ENCODE data around the gene RNF2. TPM values are rescaled to one million over a fixed set of nuclear protein-coding genes. Genes with fewer than 3 reads are reported as not detected.
A peak's percentile ranks its signal among the peaks of the same experiment; 100 is the strongest.
"Not testable (repeated sequence)": the region's sequence is repeated elsewhere in the genome, so short reads cannot be mapped to it uniquely, and the experiment has no call there.

RNF2 gene
- 33.4 TPM for total RNA-seq

GRCh38 chr1:185044981-185045813 lies at the start of gene RNF2:
Gene RNF2 (plus strand): TSS chr1:185045558. CDS start chr1:185087554, 41,996 bp downstream.
- Histone ChIP-seq H3K9me3 (ENCODE audit: control insufficient read depth in 3 of 3, low read length in 3 of 3) (no peaks in the 10 kb centered on the region), H3K4me1 (ENCODE audit: control insufficient read depth in 3 of 3, insufficient read depth in 3 of 3, low read length in 3 of 3) (peaks cover 0 to 12% (median 12%) of the 10 kb centered on the region in 3 donors), H3K36me3 (ENCODE audit: control insufficient read depth in 3 of 3, insufficient read depth in 3 of 3, low read length in 3 of 3) (no peaks in the 10 kb centered on the region), H3K27ac (ENCODE audit: low read depth, low read length) (peak within 1 kb of the TSS; percentile 76), H3K27me3 (ENCODE audit: control insufficient read depth in 3 of 3, insufficient read depth in 3 of 3, low read length in 3 of 3) (no peaks in the 10 kb centered on the region), H3K4me3 (ENCODE audit: low read length in 3 of 3) (peak within 1 kb of the TSS; percentile 75 to 86 (median 81)), H3K9ac (ENCODE audit: low read depth in 1 of 3, low read length in 3 of 3) (peak within 1 kb of the TSS; percentile 85 to 86 (median 85))

- H3K4me3 ChIP-seq (ENCODE audit: low read length in 3 of 3); H3K9me3 ChIP-seq (ENCODE audit: control insufficient read depth in 3 of 3, low read length in 3 of 3); H3K27me3 ChIP-seq (ENCODE audit: control insufficient read depth in 3 of 3, insufficient read depth in 3 of 3, low read length in 3 of 3); H3K27ac ChIP-seq (ENCODE audit: low read depth, low read length); H3K9ac ChIP-seq (ENCODE audit: low read depth in 1 of 3, low read length in 3 of 3); H3K4me1 ChIP-seq (ENCODE audit: control insufficient read depth in 3 of 3, insufficient read depth in 3 of 3, low read length in 3 of 3); H3K36me3 ChIP-seq (ENCODE audit: control insufficient read depth in 3 of 3, insufficient read depth in 3 of 3, low read length in 3 of 3): not testable (repeated sequence)
These were observed 45.4 kb upstream of the RNF2 start for GRCh38 chr1:184999974-185000373.

- H3K27me3 ChIP-seq (ENCODE audit: control insufficient read depth in 3 of 3, insufficient read depth in 3 of 3, low read length in 3 of 3); H3K9ac ChIP-seq (ENCODE audit: low read depth in 1 of 3, low read length in 3 of 3); H3K9me3 ChIP-seq (ENCODE audit: control insufficient read depth in 3 of 3, low read length in 3 of 3); H3K4me3 ChIP-seq (ENCODE audit: low read length in 3 of 3); H3K4me1 ChIP-seq (ENCODE audit: control insufficient read depth in 3 of 3, insufficient read depth in 3 of 3, low read length in 3 of 3); H3K27ac ChIP-seq (ENCODE audit: low read depth, low read length); H3K36me3 ChIP-seq (ENCODE audit: control insufficient read depth in 3 of 3, insufficient read depth in 3 of 3, low read length in 3 of 3): not testable (repeated sequence)
These were observed 44.0 kb upstream of the RNF2 start for GRCh38 chr1:185001312-185001880.

- Histone ChIP-seq H3K4me3 (ENCODE audit: low read length in 3 of 3) (no peak overlapping the region), H3K27me3 (ENCODE audit: control insufficient read depth in 3 of 3, insufficient read depth in 3 of 3, low read length in 3 of 3) (no peaks in the 10 kb centered on the region), H3K4me1 (ENCODE audit: control insufficient read depth in 3 of 3, insufficient read depth in 3 of 3, low read length in 3 of 3) (no peaks in the 10 kb centered on the region), H3K9ac (ENCODE audit: low read depth in 1 of 3, low read length in 3 of 3) (no peak overlapping the region), H3K27ac (ENCODE audit: low read depth, low read length) (no peak overlapping the region), H3K36me3 (ENCODE audit: control insufficient read depth in 3 of 3, insufficient read depth in 3 of 3, low read length in 3 of 3) (no peaks in the 10 kb centered on the region), H3K9me3 (ENCODE audit: control insufficient read depth in 3 of 3, low read length in 3 of 3) (no peaks in the 10 kb centered on the region)
These were observed 36.5 kb upstream of the RNF2 start for GRCh38 chr1:185008838-185009237.

- Histone ChIP-seq H3K27ac (ENCODE audit: low read depth, low read length) (no peak overlapping the region), H3K4me3 (ENCODE audit: low read length in 3 of 3) (no peak overlapping the region), H3K36me3 (ENCODE audit: control insufficient read depth in 3 of 3, insufficient read depth in 3 of 3, low read length in 3 of 3) (no peaks in the 10 kb centered on the region), H3K27me3 (ENCODE audit: control insufficient read depth in 3 of 3, insufficient read depth in 3 of 3, low read length in 3 of 3) (no peaks in the 10 kb centered on the region), H3K9ac (ENCODE audit: low read depth in 1 of 3, low read length in 3 of 3) (no peak overlapping the region), H3K9me3 (ENCODE audit: control insufficient read depth in 3 of 3, low read length in 3 of 3) (no peaks in the 10 kb centered on the region), H3K4me1 (ENCODE audit: control insufficient read depth in 3 of 3, insufficient read depth in 3 of 3, low read length in 3 of 3) (no peaks in the 10 kb centered on the region)
These were observed 35.0 kb upstream of the RNF2 start for GRCh38 chr1:185010361-185010760.

- Histone ChIP-seq H3K4me1 (ENCODE audit: control insufficient read depth in 3 of 3, insufficient read depth in 3 of 3, low read length in 3 of 3) (no peaks in the 10 kb centered on the region), H3K27me3 (ENCODE audit: control insufficient read depth in 3 of 3, insufficient read depth in 3 of 3, low read length in 3 of 3) (no peaks in the 10 kb centered on the region), H3K27ac (ENCODE audit: low read depth, low read length) (no peak overlapping the region), H3K36me3 (ENCODE audit: control insufficient read depth in 3 of 3, insufficient read depth in 3 of 3, low read length in 3 of 3) (no peaks in the 10 kb centered on the region), H3K9me3 (ENCODE audit: control insufficient read depth in 3 of 3, low read length in 3 of 3) (no peaks in the 10 kb centered on the region), H3K4me3 (ENCODE audit: low read length in 3 of 3) (no peak overlapping the region), H3K9ac (ENCODE audit: low read depth in 1 of 3, low read length in 3 of 3) (no peak overlapping the region)
These were observed 30.4 kb upstream of the RNF2 start for GRCh38 chr1:185014941-185015340.

- Histone ChIP-seq H3K4me3 (ENCODE audit: low read length in 3 of 3) (no peak overlapping the region), H3K27me3 (ENCODE audit: control insufficient read depth in 3 of 3, insufficient read depth in 3 of 3, low read length in 3 of 3) (no peaks in the 10 kb centered on the region), H3K36me3 (ENCODE audit: control insufficient read depth in 3 of 3, insufficient read depth in 3 of 3, low read length in 3 of 3) (no peaks in the 10 kb centered on the region), H3K4me1 (ENCODE audit: control insufficient read depth in 3 of 3, insufficient read depth in 3 of 3, low read length in 3 of 3) (no peaks in the 10 kb centered on the region), H3K9me3 (ENCODE audit: control insufficient read depth in 3 of 3, low read length in 3 of 3) (no peaks in the 10 kb centered on the region), H3K27ac (ENCODE audit: low read depth, low read length) (no peak overlapping the region), H3K9ac (ENCODE audit: low read depth in 1 of 3, low read length in 3 of 3) (no peak overlapping the region)
These were observed 29.7 kb upstream of the RNF2 start for GRCh38 chr1:185015631-185016030.

GRCh38 chr1:185016880-185017279 lies 28.5 kb upstream of the RNF2 start:
- H3K4me3 ChIP-seq (ENCODE audit: low read length in 3 of 3), result no peak overlapping the region
- no peaks in the 10 kb centered on the region for H3K9me3 ChIP-seq (ENCODE audit: control insufficient read depth in 3 of 3, low read length in 3 of 3)
- H3K27me3 ChIP-seq (ENCODE audit: control insufficient read depth in 3 of 3, insufficient read depth in 3 of 3, low read length in 3 of 3), result no peaks in the 10 kb centered on the region
- no peaks in the 10 kb centered on the region for H3K4me1 ChIP-seq (ENCODE audit: control insufficient read depth in 3 of 3, insufficient read depth in 3 of 3, low read length in 3 of 3)
- no peak overlapping the region for H3K27ac ChIP-seq (ENCODE audit: low read depth, low read length)
- no peaks in the 10 kb centered on the region for H3K36me3 ChIP-seq (ENCODE audit: control insufficient read depth in 3 of 3, insufficient read depth in 3 of 3, low read length in 3 of 3)
- H3K9ac ChIP-seq (ENCODE audit: low read depth in 1 of 3, low read length in 3 of 3), result no peak overlapping the region

GRCh38 chr1:185017338-185017737 lies 28.0 kb upstream of the RNF2 start:
- no peak overlapping the region for H3K27ac ChIP-seq (ENCODE audit: low read depth, low read length)
- no peaks in the 10 kb centered on the region for H3K4me1 ChIP-seq (ENCODE audit: control insufficient read depth in 3 of 3, insufficient read depth in 3 of 3, low read length in 3 of 3)
- H3K9me3 ChIP-seq (ENCODE audit: control insufficient read depth in 3 of 3, low read length in 3 of 3), result no peaks in the 10 kb centered on the region
- H3K9ac ChIP-seq (ENCODE audit: low read depth in 1 of 3, low read length in 3 of 3), result no peak overlapping the region
- H3K27me3 ChIP-seq (ENCODE audit: control insufficient read depth in 3 of 3, insufficient read depth in 3 of 3, low read length in 3 of 3), result no peaks in the 10 kb centered on the region
- no peaks in the 10 kb centered on the region for H3K36me3 ChIP-seq (ENCODE audit: control insufficient read depth in 3 of 3, insufficient read depth in 3 of 3, low read length in 3 of 3)
- no peak overlapping the region for H3K4me3 ChIP-seq (ENCODE audit: low read length in 3 of 3)

- Histone ChIP-seq H3K4me1 (ENCODE audit: control insufficient read depth in 3 of 3, insufficient read depth in 3 of 3, low read length in 3 of 3) (no peaks in the 10 kb centered on the region), H3K27ac (ENCODE audit: low read depth, low read length) (no peak overlapping the region), H3K9ac (ENCODE audit: low read depth in 1 of 3, low read length in 3 of 3) (no peak overlapping the region), H3K9me3 (ENCODE audit: control insufficient read depth in 3 of 3, low read length in 3 of 3) (no peaks in the 10 kb centered on the region), H3K4me3 (ENCODE audit: low read length in 3 of 3) (no peak overlapping the region), H3K27me3 (ENCODE audit: control insufficient read depth in 3 of 3, insufficient read depth in 3 of 3, low read length in 3 of 3) (no peaks in the 10 kb centered on the region), H3K36me3 (ENCODE audit: control insufficient read depth in 3 of 3, insufficient read depth in 3 of 3, low read length in 3 of 3) (no peaks in the 10 kb centered on the region)
These were observed 27.4 kb upstream of the RNF2 start for GRCh38 chr1:185017966-185018365.
